SK-N-SH treated with all-trans-retinoic acid at 6 μM for 48 hours (cell line): Measurements from ENCODE around the gene USP43.

Experiments used
- ARNTL ChIP-seq: fragments of 450-650 bp; formaldehyde crosslinking; IDR thresholded peaks from 2 replicates; pipeline ENCODE4 v1.5.0; 2020; ENCODE audit warnings: low read depth, mild to moderate bottlenecking, moderate library complexity, borderline replicate concordance
- CREB5 ChIP-seq: fragments of 250-450 bp; sonication (Bioruptor Pico); IDR thresholded peaks from 2 replicates; pipeline ENCODE4 v1.5.1; 2020; ENCODE audit warnings: low read depth, mild to moderate bottlenecking, moderate library complexity
- ISL1 ChIP-seq: fragments of 250-450 bp; sonication (Bioruptor Pico); IDR thresholded peaks from 2 replicates; pipeline ENCODE4 v2.1.2; 2022; ENCODE audit warnings: mild to moderate bottlenecking, moderate library complexity
- OSR1 ChIP-seq: fragments of 250-450 bp; sonication (Bioruptor Pico); IDR thresholded peaks from 2 replicates; pipeline ENCODE4 v1.8.0; 2022; ENCODE audit warnings: moderate library complexity, mild to moderate bottlenecking, inconsistent platforms
- PATZ1 ChIP-seq: fragments of 250-450 bp; sonication (Bioruptor Pico); IDR thresholded peaks from 2 replicates; pipeline ENCODE4 v1.8.0; 2020; ENCODE audit warnings: mild to moderate bottlenecking, moderate library complexity, borderline replicate concordance
- PPARA ChIP-seq: fragments of 250-450 bp; sonication (Bioruptor Pico); IDR thresholded peaks from 2 replicates; pipeline ENCODE4 v1.5.0; 2020; ENCODE audit warnings: mild to moderate bottlenecking, borderline replicate concordance
- RARB ChIP-seq: fragments of 250-450 bp; sonication (Bioruptor Pico); IDR thresholded peaks from 2 replicates; pipeline ENCODE4 v1.8.0; 2021; ENCODE audit warnings: mild to moderate bottlenecking, moderate library complexity
- TCF4 ChIP-seq: fragments of 250-450 bp; sonication (Bioruptor Pico); IDR thresholded peaks from 2 replicates; pipeline ENCODE4 v1.8.0; 2021; ENCODE audit warnings: mild to moderate bottlenecking, moderate library complexity, borderline replicate concordance
- TOX ChIP-seq: fragments of 250-450 bp; sonication (Bioruptor Pico); IDR thresholded peaks from 2 replicates; pipeline ENCODE4 v1.8.0; 2021; ENCODE audit warnings: mild to moderate bottlenecking, moderate library complexity, borderline replicate concordance
- TSHZ2 ChIP-seq: fragments of 250-450 bp; sonication (Bioruptor Pico); IDR thresholded peaks from 2 replicates; pipeline ENCODE4 v1.5.0; 2020; ENCODE audit warnings: mild to moderate bottlenecking, moderate library complexity
- ZFP3 ChIP-seq: fragments of 250-450 bp; sonication (Bioruptor Pico); IDR thresholded peaks from 2 replicates; pipeline ENCODE4 v1.5.0; 2020; ENCODE audit warnings: mild to moderate bottlenecking, moderate library complexity
- ZFP30 ChIP-seq: fragments of 450-650 bp; formaldehyde crosslinking; IDR thresholded peaks from 2 replicates; pipeline ENCODE4 v1.5.0; 2022; ENCODE audit warnings: mild to moderate bottlenecking, moderate library complexity
- ZNF70 ChIP-seq: fragments of 450-650 bp; formaldehyde crosslinking; IDR thresholded peaks from 2 replicates; pipeline ENCODE4 v1.5.0; 2020; ENCODE audit warnings: mild to moderate bottlenecking, moderate library complexity
- ZNF8 ChIP-seq: fragments of 450-650 bp; formaldehyde crosslinking; IDR thresholded peaks from 2 replicates; pipeline ENCODE4 v1.5.0; 2020; ENCODE audit warnings: mild to moderate bottlenecking, moderate library complexity

GRCh38 chr17:9696279-9697044, 51.1 kb downstream of the USP43 start:
- TF ChIP-seq PATZ1 (CRISPR knock-in tag): no peak
- no peak for TF ChIP-seq TOX (CRISPR knock-in tag)
- no peak for TF ChIP-seq TCF4
- TF ChIP-seq ARNTL (CRISPR knock-in tag): no peak
- TF ChIP-seq ZNF70 (CRISPR knock-in tag): no peak
- TF ChIP-seq ZFP3 (CRISPR knock-in tag): no peak
- TF ChIP-seq ZFP30 (CRISPR knock-in tag): no peak
- no peak for TF ChIP-seq RARB (CRISPR knock-in tag)
- TF ChIP-seq OSR1 (CRISPR knock-in tag): no peak
- TF ChIP-seq PPARA (CRISPR knock-in tag): no peak
- TF ChIP-seq CREB5: no peak
- TF ChIP-seq ZNF8 (CRISPR knock-in tag): no peak
- TF ChIP-seq ISL1: no peak
- TF ChIP-seq TSHZ2: no peak
